Measurements from ENCODE around the gene LRRC63.

DNA sequence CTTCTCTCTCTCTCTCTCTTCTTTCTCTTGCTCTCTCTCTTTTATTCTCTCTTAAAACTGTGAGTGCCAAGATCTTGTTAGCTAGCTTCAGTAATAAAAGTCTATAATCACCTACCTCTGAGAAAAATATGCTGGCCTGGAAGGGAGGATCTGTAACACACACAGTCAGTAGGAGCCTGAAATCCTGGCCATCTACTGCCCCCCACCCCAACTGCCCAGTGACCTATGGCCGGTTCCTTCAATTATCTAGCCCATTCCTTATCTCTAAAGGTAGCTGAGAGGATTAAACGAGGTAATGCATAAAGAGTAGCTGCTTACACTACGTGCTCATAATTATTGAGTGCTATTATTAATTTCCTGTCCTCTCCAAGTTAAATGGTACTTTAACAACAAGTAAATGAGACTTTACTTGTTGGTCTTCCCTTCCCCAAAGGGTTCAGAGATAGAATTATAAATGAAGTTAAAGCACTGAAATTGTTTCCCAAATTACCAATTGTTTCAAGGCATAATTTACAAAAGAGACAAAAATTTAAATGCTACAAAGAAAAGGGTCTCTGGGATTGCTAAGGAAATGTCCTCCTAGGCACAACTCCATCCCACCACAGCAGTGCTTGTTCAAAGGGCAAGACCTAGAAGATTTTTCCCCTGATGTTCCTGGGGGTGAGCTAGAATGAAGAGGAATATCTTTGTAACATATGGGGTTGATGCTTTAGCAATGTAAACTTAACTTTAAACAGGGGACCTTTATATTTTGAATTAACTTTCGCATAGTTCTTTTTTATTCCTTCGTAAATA lies 31.6 kb upstream of the LRRC63 start:
- TF ChIP-seq, protein P1, sequence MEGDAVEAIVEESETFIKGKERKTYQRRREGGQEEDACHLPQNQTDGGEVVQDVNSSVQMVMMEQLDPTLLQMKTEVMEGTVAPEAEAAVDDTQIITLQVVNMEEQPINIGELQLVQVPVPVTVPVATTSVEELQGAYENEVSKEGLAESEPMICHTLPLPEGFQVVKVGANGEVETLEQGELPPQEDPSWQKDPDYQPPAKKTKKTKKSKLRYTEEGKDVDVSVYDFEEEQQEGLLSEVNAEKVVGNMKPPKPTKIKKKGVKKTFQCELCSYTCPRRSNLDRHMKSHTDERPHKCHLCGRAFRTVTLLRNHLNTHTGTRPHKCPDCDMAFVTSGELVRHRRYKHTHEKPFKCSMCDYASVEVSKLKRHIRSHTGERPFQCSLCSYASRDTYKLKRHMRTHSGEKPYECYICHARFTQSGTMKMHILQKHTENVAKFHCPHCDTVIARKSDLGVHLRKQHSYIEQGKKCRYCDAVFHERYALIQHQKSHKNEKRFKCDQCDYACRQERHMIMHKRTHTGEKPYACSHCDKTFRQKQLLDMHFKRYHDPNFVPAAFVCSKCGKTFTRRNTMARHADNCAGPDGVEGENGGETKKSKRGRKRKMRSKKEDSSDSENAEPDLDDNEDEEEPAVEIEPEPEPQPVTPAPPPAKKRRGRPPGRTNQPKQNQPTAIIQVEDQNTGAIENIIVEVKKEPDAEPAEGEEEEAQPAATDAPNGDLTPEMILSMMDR (IDR thresholded peaks at IDR 0.05; ENCODE audit: insufficient read depth, low read length): no peak
- peak; percentile 5; the same call in 1 of the 2 replicates for TF ChIP-seq POLR2AphosphoS5 (IDR thresholded peaks at IDR 0.05; ENCODE audit: low read depth)
- no peak for TF ChIP-seq GABPA (IDR thresholded peaks at IDR 0.05; ENCODE audit: low read depth)
- TF ChIP-seq, protein P2, sequence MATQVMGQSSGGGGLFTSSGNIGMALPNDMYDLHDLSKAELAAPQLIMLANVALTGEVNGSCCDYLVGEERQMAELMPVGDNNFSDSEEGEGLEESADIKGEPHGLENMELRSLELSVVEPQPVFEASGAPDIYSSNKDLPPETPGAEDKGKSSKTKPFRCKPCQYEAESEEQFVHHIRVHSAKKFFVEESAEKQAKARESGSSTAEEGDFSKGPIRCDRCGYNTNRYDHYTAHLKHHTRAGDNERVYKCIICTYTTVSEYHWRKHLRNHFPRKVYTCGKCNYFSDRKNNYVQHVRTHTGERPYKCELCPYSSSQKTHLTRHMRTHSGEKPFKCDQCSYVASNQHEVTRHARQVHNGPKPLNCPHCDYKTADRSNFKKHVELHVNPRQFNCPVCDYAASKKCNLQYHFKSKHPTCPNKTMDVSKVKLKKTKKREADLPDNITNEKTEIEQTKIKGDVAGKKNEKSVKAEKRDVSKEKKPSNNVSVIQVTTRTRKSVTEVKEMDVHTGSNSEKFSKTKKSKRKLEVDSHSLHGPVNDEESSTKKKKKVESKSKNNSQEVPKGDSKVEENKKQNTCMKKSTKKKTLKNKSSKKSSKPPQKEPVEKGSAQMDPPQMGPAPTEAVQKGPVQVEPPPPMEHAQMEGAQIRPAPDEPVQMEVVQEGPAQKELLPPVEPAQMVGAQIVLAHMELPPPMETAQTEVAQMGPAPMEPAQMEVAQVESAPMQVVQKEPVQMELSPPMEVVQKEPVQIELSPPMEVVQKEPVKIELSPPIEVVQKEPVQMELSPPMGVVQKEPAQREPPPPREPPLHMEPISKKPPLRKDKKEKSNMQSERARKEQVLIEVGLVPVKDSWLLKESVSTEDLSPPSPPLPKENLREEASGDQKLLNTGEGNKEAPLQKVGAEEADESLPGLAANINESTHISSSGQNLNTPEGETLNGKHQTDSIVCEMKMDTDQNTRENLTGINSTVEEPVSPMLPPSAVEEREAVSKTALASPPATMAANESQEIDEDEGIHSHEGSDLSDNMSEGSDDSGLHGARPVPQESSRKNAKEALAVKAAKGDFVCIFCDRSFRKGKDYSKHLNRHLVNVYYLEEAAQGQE (IDR thresholded peaks at IDR 0.05; ENCODE audit: insufficient replicate concordance, low read depth): no peak

Measured in HL-60 (cell line).